NCI-H82 treated with DMSO at 0.1 percent for 48 hours (cell line): ENCODE data around the gene NLN.
"Not testable (repeated sequence)": the region's sequence is repeated elsewhere in the genome, so short reads cannot be mapped to it uniquely, and the experiment has no call there.

Source experiments
- DNase-seq: peaks from one replicate; lab custom pipeline; 2025; ENCODE audit not compliant: unreplicated experiment; lab: John Stamatoyannopoulos, UW

The NLN gene

DNA sequence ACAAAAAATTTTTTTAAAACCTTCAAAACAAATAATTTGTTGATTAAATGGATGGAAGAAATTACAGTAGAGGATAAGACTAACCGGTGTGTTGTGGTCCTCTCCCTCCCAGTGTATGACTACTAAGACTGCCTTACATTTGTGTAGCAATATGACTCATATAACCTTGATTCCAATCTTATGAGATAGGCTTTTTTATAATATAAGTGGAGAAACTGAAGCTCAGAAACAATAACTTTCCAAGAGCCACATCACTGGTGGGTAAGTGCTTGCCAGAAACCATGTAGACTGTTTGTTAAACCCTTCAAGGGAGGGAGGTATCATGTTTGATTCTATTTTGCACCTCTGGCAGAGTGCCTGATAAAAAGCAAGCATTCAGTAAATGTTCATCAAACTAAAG is 47.5 kb downstream of the NLN start:
- no peak for DNase-seq

DNA sequence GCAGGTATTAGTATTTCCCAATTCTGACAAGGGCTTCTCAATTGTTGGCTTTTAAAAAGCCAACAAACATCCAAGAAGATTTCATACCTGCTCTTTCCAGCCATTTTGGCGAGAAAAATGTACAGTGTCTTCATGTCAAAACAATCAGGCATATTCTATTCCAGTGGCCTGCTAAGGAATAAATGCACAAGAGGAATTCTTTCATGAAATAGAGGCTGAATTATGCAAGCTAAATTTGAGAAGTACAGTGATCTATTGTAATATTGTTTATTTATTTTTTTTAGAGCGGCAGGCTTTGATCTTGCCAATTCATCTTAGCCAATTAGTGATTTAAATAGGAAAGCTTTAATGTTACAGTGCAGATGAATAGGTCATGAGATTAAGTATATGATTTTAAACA is 49.3 kb downstream of the NLN start:
- no peak for DNase-seq

DNA sequence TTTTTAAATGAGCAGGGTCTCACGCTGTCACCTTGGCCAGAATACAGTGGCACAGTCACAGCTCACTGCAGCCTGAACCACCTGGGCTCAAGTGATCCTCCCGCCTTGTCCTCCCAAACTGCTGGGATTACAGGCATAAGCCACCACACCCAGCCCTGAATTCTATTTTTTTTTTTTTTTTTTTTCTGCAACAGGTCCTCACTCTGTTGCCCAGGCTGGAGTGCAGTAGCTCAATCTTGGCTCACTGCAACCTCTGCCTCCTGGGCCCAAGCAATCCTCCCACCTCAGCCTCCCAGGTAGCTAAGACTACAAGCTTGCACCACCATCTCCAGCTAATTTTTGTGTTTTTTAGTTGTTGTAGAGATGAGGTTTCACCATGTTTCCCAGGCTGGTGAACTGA is 51.0 kb downstream of the NLN start:
- not testable (repeated sequence) for DNase-seq

DNA sequence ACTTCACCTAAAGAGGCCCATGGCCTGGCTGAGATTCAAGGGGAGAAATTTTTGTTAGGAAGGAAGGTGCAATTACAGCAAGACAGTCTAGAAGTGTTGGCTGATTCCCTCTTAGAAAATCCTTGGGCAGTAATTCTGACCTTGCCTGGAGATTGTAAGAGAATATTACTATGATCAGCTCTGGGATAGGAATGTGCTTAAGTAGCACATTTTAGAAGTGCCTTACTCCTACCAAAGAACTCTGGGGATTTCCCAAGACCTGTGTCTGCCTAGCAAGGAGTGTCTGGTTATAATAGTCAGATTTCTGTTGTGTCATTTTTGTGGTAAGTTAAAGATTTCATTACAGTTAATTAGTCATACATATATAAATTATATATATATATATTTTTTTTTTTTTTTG is 52.3 kb downstream of the NLN start:
- DNase-seq: no peak

DNA sequence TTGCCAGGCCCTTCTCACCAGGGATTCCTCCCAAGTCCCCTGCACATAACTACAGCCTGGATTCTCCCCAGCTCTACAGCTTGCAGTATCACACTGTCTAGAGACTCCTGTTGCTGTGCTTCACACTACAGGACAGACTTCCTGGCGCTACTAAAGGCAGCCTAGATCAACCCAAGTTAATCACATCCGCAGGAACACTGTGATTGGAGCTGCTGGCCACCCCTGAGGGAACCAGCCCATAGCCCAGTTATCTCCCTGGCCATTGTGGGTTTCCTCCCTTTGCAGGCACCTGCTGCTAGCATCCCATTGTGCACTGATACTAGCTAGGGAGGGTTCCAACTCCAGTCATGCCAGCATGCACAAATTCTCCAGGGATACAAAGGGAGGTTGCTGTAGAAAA is 53.5 kb downstream of the NLN start:
- DNase-seq: no peak

DNA sequence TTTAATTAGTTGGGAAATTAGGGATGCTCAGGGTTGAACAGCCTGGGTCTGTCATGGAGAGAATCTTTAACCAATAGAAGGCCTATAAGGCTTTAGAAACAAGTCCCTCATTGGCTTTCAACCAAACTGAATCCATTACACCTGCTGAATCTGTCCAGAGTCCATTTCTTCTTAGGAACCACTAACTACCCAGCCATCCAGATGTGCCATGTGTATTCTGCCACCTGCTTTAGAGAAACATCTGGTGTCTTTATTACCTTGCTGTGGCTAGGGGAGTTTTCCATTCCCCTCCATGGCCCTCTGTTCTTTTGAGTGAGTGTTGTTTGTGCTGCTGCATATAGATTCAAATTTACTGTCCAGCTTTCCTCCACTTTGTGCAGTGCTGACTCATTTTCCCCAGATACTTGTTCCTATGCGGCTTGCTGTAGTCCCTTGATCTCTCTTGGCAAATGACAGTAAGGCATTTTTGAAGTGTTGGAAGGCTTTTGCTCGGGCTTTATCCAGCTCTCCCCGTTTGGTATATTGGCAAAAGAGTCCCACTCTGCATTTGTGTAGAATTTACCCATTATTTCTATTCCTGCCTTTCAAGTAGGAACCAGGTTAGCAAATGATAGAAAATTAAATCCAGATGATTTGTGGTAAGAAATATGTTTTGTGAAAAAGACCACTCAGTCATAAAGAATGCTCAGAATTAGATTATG is 54.6 kb downstream of the NLN start:
- DNase-seq: no peak

DNA sequence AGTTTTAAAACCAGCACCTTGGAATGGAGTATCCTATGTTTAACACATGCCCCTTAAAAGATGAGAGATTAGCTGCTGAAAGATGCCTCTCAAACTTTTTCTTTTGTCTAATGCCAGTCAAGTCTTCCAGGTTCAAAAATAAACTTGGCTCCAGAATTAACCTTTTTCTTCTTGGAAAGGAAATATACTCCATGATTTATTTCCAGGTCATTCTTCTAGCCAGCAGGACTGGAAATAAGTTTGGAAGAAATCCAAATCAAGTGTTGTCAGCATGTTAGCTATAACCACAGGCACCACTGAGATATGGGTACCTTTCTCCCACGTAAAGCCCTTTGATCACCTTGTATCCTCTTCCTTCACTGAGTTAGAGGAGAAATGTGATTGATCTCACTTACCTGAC is 56.1 kb downstream of the NLN start:
- no peak for DNase-seq

DNA sequence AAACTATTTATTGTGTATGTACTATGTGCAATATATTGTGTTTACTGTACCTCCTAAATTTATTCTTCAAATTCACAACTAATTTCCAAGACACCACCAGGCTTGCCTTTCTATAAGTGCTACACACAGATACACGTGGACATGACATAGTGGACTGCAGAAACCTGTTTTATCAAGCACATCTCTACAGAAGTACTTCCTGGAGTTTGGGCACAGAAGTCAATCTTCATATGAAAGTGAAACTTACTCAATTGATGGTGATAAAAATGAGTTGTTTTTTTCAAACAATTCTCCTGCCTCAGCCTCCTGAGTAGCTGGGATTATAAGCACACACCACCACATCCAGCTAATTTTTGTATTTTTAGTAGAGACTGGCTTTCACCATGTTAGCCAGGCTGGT is 57.6 kb downstream of the NLN start:
- no peak for DNase-seq

DNA sequence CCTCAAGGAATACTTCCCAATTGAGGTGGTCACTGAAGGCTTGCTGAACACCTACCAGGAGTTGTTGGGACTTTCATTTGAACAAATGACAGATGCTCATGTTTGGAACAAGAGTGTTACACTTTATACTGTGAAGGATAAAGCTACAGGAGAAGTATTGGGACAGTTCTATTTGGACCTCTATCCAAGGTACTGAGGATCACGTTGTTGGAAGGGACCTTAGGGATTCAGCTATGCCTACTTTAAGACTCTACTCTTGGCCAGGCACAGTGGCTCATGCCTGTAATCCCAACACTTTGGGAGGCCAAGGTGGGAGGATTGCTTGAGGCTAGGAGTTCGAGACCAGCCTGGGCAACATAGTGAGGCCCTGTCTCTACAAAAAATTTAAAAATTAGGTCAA is 66.3 kb downstream of the NLN start:
- not testable (repeated sequence) for DNase-seq

DNA sequence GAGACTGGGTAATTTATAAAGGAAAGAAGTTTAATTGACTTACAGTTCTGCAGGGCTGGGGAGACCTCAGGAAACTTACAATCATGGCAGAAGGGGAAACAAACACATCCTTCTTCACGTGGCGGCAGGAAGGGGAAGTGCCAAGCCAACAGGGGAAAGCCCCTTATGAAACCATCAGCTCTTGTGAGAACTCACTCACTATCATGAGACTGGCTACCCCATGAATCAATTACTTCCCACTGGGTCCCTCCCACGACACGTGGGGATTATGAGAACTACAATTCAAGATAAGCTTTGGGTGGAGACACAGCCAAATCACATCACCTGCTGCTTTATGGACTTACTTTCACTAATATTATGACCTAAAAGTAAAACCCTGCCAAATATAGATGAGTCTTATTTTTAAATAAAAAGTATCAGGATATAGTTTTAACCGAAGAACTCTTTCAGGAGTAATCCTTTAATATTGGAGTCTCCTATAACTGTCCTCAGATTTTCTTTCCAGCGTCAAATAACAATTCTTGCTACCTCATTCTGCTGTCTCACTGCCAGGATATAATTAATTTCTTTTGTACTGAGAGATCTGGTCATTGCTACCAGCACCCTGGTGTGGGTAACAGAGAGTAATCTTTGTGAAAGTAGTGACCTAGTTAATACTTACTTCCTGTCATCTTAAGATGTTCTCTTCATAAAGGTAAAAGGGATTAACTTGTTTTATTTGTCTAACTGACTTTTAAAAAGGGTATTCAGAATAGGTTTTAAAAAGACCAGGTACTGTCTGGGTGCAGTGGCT is 68.6 kb downstream of the NLN start:
- DNase-seq: no peak

DNA sequence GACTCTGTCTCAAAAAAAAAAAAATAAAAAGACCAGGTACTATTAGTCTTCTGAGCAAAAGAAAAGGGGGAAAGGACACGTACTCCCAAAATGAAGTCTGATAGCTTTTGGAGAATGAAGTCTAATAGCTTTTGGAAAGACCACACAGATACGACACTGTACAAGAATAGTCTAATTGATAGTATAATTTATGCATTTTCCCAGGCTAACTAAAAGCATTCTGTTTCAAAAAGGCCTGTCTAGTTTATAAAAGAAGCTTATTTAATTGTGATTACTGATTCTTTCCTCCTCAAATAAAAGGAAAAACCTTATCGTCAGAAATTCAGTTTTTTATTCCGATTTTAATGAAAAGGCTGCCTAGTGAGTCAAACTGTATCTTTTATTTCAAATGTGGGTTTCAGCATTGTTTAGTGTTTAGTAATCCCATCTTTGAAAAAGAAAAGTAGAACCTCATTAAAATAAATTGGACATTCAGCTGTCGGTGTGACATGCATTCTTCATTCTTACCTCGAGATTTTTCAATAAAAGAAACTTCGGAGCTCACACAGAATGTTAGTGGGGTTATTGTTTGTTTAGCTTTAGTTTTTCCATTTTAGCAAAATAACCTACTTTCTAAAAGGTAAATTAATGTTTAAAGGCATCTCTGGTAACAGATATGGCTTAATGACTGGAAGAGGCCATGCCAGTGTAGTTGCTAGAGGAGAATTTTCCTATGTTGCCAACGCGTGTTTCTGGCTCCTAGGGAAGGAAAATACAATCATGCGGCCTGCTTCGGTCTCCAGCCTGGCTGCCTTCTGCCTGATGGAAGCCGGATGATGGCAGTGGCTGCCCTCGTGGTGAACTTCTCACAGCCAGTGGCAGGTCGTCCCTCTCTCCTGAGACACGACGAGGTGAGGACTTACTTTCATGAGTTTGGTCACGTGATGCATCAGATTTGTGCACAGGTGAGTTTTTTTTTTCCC is 70.0 kb downstream of the NLN start:
- DNase-seq: no peak

DNA sequence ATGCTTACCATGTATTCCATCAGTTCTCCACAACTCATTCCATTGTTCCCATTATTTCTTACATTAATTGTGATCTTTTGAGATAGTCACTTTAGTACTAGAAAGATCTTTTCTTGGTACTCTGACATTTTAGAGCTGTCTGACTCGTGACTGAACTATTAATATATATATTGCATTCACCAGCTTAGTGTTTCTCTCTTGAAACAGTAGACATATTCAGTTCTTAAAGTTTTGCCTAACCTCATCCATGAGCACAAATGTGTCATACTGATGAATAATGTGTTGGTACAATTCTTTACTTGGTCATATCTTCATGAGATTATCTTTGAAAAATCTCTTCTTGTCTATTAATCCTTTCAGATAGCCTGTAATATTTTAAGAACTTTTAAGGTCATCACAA is 74.3 kb downstream of the NLN start:
- DNase-seq: no peak

DNA sequence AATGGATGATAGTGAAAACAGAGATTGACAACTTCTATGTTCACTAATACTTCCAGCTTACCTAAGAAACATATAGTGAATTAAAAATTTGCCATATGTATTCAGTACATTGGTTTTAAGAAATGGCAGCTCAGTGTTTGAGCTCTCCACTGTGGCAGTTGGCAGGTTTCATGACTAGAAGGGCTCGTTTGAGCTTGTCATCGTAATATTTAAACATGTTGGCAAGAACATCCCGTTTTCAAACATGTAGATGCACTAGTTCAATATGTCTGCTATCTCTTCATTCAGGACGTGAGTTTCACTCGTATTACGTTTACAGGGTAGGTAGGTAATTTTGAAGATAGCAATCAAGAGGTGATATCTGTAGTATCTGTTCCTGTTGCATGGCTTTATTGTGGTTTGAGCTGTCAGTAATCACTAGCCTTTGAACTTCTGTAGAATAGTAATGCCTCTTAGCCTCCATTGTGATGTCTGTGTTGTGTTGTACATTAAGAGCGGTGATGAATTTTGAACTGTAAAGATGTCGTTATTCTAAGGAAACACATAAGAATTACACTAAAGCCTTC is 74.8 kb downstream of the NLN start:
- DNase-seq: no peak

DNA sequence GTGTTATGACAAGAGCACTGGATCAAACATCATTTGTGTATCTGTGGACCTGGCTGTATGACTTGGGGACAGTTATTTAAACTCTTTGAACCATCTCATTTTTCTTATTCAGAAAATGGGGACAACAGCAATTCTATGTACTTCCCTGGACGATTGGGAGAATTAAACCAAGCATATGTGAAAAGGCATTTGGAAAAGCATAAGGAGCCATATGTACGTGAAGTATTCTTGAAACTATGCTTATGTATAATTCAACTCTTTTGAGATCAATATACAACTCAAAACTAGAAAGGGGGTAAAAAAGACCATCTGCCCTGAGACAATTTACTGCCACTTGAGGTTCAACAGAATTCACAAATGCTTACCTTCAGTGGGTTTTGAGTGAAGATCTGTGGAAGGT is 75.5 kb downstream of the NLN start:
- DNase-seq: no peak

DNA sequence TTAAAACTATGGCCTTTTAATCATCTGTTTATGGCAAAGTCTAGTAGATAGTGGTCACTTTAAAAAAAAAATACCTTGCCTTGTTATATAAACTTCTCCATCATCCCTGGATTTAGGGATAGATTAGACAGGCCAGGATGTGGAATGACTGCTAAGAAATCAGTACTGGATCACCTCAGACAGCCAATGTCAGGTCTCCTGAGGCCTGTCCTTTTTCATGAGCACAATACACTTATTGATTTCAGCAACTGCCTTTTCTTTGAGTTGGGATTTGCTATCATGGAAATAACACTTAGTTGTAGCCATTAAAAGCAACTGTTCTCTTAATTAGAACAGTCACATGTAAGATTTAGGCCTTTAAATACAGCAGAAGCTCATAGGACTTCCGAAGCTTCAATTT is 77.9 kb downstream of the NLN start:
- no peak for DNase-seq

DNA sequence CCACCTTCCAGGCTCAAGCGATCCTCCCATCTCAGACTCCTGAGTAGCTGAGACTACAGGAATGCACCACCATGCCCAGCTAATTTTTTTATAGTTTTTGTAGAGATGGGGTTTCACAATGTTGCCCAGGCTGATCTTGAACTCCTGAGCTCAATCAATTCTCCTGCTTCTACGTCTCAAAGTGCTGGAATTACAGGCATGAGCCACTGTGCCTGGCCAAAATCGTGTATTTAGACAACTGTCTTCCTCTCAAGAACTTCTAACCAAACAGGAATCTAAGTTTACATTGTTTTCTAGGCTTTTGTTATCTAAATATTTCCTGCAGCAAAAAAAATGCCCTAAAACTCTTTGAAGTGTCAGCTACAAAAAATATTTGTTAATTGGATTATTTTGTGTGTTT is 78.8 kb downstream of the NLN start:
- no peak for DNase-seq

DNA sequence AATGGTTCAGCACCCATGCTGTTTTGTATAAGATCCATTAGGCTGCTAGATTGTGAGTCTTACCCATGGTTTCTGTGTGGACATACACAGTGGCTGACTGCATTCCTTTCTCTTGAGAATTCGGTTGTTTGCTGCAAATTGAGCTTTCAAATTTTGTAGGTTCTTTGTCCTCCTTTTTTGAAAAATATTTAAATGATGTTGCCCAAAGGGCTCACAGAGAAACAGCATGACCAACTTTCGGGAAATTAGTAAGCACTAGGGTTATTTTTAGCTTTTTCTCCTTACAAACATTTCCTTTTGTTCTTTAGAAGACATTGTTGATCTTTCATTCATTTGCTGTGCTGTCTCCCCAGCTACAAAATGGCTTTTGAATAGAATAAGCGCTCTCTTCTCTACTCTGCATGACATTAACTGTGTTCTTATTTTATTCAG is 79.4 kb downstream of the NLN start:
- no peak for DNase-seq

DNA sequence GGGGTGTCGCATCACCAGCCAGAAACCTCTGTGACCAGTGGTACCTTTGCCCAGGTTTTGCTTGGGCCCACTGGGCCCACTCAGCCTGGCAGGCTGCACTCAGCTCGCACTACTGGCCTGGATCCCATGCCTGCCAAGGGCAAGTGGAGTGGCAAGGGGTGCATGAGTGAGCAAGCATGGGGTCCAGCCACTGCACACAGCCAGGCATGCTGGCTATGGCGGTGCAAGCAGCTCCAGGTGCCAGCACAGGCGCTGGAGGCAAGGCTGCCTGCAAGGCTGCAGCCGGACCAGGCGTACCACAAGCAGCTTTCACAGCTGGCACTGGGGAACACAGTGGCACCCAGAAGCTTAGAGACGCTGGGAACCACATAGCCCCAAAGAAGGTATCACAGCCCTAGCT is 80.1 kb downstream of the NLN start:
- DNase-seq: no peak

DNA sequence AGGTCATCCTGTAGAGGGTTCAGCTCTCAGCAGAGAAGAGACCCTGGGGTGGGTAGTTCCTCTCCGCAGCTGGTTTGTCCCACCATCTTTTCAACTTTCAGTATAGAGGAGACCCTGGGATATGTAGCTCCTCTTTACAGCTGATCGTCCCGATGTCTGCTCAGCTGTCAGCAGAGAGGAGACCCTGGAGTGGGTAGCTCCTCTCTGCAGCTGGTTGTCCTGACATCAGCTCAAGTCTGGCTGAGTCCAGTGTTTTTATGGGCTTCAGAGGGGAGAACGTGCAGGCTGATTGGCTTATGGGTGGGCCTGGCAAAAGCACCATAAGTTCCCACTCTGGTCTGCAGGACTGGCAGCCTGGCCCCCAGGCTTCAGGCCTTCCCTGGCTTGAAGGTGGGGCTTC is 80.8 kb downstream of the NLN start:
- no peak for DNase-seq

DNA sequence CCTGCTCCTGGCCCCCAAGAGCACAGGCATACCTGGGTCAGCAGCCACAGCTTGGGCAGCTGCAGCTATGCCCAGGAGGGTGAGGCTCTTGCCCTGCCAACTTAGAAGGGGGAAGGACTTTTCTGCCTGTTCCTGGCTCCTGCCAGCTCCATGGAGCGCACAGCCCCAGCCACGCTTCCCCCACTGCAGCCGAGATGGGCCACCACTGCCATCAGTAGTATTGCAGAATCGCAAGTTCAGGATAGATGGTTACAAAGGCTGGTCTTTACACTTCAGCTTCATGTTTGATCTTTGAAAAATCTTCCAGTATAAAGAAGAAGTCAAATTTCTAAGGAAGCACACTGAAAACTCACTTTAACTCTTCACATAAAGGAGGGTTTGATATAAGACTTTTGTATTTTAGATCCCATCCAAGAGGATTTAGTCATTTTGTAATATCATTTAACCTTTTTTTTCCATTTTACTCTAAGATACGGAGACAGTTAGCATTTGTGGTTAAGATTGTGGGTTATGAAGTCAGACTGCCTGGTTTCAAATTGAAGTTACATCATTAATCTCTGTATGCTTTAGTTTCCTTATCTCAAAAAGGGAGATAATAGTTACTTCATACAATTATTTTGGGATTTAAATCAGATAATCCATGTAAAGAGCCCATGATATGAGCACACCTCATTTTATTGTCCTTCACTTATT is 81.8 kb downstream of the NLN start:
- DNase-seq: no peak

DNA sequence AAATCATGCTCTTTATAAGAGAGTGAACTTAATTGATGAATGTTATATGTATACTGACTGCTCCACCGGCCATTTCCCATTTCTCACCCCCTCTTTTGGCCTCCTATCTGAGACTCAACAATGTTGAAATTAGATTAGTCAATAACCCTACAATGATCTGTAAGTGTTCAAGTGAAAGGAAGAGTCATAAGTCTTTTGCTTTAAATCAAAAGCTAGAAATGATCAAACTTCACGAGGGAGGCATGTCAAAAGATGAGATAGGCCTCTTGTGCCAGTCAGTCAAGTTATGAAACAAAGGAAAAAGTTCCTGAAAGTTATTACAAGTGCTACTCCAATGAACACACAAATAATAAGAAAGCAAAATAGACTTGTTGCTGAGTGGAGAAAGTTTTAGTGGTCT is 83.1 kb downstream of the NLN start:
- no peak for DNase-seq
